ENCODE measurements around the gene SFI1. TPM values are rescaled to one million over a fixed set of nuclear protein-coding genes. Genes with fewer than 3 reads are reported as not detected.
"Not testable (repeated sequence)": the region's sequence is repeated elsewhere in the genome, so short reads cannot be mapped to it uniquely, and the experiment has no call there.

Gene SFI1
- total RNA-seq, 1 donor from 2014 or later, result 50.3 TPM

GRCh38 chr22:31540966-31541365, 44.6 kb downstream of the SFI1 start:
- DNase-seq (ENCODE audit: extremely low spot score, unreplicated experiment), result no peak
- no peaks in the 10 kb centered on the region for H3K9me3 Mint-ChIP-seq
- TF ChIP-seq CTCF (conservative IDR thresholded peaks at IDR 0.05), result no peak
- H3K36me3 Mint-ChIP-seq, result peaks cover 9% of the 10 kb centered on the region
- no peak overlapping the region for H3K27ac Mint-ChIP-seq
- H3K27me3 Mint-ChIP-seq, result no peaks in the 10 kb centered on the region
- H3K4me3 Mint-ChIP-seq, result no peak overlapping the region
- no peaks in the 10 kb centered on the region for H3K4me1 Mint-ChIP-seq (ENCODE audit: unreplicated experiment)

DNA sequence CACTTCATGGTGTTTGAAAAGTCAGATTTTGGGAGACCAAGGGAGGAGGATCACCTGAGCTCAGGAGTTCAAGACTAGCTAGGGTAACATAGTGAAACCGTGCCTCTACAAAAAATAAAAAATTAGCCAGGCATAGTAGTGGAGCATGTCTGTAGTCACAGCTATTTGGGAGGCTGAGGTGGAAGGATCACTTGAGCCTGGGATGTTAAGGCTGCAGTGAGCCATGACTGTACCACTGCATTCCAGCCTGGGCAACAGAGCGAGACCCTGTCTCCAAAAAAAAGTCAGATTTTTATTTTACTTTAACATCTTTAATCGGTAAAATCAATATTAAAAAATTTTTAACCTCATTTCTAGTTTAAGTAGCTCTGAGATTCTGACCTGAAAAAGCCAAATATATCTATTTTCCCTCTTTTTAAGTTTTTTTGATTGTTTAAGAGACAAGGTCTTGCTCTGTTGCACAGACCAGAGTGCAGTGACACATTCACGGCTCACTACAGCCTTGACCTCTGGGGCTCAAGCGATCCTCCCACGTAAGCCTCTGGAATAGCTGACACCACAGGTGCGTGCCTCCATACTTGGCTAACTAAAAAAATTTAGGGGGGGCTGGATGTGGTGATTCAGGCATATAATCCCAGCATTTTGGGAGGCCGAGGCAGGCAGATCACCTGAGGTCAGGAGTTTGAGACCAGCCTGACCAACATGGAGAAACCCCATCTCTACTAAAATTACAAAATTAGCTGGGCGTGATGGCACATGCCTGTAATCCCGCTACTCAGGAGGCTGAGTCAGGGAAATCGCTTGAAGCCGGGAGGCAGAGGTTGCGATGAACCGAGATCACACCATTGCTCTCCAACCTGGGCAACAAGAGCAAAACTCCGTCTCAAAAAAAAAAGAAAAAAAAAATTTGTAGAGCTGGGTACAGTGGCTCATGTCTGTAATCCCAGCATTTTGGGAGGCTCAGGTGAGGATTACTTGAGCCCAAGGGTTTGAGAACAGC, 48.4 kb downstream of the SFI1 start:
- H3K4me1 Mint-ChIP-seq (ENCODE audit: unreplicated experiment), result no peaks in the 10 kb centered on the region
- no peaks in the 10 kb centered on the region for H3K27me3 Mint-ChIP-seq
- H3K36me3 Mint-ChIP-seq, result peaks cover 4% of the 10 kb centered on the region
- no peak for TF ChIP-seq CTCF (conservative IDR thresholded peaks at IDR 0.05)
- no peak overlapping the region for H3K27ac Mint-ChIP-seq
- no peak overlapping the region for H3K4me3 Mint-ChIP-seq
- no peak for DNase-seq (ENCODE audit: extremely low spot score, unreplicated experiment)
- H3K9me3 Mint-ChIP-seq, result no peaks in the 10 kb centered on the region

GRCh38 chr22:31550871-31551370, 54.6 kb downstream of the SFI1 start:
- no peak for DNase-seq (ENCODE audit: extremely low spot score, unreplicated experiment)
- Mint-ChIP-seq H3K4me1 (ENCODE audit: unreplicated experiment) (no peaks in the 10 kb centered on the region), H3K27ac (peak overlapping the region; percentile 71), H3K27me3 (no peaks in the 10 kb centered on the region), H3K4me3 (no peak overlapping the region), H3K36me3 (peaks cover 7% of the 10 kb centered on the region), H3K9me3 (no peaks in the 10 kb centered on the region)
- TF ChIP-seq CTCF (conservative IDR thresholded peaks at IDR 0.05), result no peak

DNA sequence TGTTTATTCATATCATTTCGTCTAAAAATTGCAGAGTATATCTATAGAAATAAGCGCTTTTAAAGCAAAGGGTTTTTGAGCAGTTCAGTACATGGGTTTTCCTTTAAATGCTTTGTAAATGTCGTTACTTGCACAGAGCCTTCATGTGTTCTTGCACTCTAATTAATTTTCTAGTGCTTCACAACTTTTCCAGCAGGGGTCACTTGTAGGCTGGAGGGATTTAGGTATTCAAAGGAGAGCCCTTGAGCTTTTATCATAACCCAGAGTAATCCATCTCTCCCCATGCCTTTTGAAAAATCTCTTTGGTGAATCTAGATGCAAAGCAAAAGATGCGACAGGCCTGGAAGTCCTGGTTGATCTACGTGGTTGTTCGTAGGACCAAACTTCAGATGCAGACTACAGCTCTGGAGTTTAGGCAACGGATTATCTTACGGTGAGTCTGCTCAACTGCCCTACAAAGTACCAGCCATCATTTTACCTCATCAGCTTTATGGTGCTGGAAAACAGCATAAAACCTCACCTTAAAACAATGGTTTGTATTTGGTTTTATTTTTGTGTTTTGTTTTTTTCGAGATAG, 60.4 kb downstream of the SFI1 start:
- Mint-ChIP-seq H3K9me3 (no peaks in the 10 kb centered on the region), H3K27me3 (no peaks in the 10 kb centered on the region)
- no peak for DNase-seq (ENCODE audit: extremely low spot score, unreplicated experiment)

GRCh38 chr22:31558546-31558945, 62.2 kb downstream of the SFI1 start:
- H3K4me3 Mint-ChIP-seq; H3K4me1 Mint-ChIP-seq (ENCODE audit: unreplicated experiment); H3K9me3 Mint-ChIP-seq; H3K27me3 Mint-ChIP-seq; H3K36me3 Mint-ChIP-seq; H3K27ac Mint-ChIP-seq; DNase-seq (ENCODE audit: extremely low spot score, unreplicated experiment): not testable (repeated sequence)

More for the DNA sequence above, 60.4 kb downstream of the SFI1 start:
- Mint-ChIP-seq H3K36me3 (no peaks in the 10 kb centered on the region), H3K4me1 (ENCODE audit: unreplicated experiment) (peaks cover 4% of the 10 kb centered on the region), H3K4me3 (no peak overlapping the region), H3K27ac (no peak overlapping the region)
- TF ChIP-seq CTCF (conservative IDR thresholded peaks at IDR 0.05), result peak; percentile 74
